Stimulated activated CD4-positive, alpha-beta T cell treated with anti-CD3 and anti-CD28 coated beads, Interleukin-4, amount 100 ng/mL, for 4 hours (primary cell): ENCODE results near the gene GIMAP1.

Experiments
- DNase-seq, 2 experiments: peaks; one replicate each; pipeline ENCODE4 v3.0.0-alpha.2; 2020

The GIMAP1 gene

GRCh38 chr7:150753239-150753638 lies 36.8 kb downstream of the GIMAP1 start:
- no peak for DNase-seq

GRCh38 chr7:150753826-150754603 lies 37.6 kb downstream of the GIMAP1 start:
- DNase-seq = no peak

DNA sequence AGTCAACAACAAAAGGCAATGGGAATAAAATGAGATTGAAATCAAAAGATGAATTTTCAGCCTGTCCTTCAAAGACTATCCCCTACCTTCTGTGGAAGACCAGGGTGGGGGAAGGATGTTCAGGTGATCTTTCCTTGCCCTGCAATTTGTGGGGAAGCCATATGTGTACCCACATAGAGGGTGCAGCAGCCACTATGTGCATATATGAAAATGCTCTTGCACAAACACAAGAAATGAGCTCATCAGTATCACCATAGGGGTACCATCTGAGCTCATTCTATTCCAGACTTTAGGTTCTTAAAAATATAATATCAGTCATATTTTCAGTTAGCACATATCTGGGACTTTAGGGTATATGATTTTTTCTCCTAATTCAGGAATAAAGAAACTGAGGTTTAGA lies 38.5 kb downstream of the GIMAP1 start:
- no peak for DNase-seq

GRCh38 chr7:150755473-150756099 lies 39.2 kb downstream of the GIMAP1 start:
- peak; percentile 40 to 79 for DNase-seq

GRCh38 chr7:150756166-150756565 lies 39.8 kb downstream of the GIMAP1 start:
- no peak for DNase-seq

DNA sequence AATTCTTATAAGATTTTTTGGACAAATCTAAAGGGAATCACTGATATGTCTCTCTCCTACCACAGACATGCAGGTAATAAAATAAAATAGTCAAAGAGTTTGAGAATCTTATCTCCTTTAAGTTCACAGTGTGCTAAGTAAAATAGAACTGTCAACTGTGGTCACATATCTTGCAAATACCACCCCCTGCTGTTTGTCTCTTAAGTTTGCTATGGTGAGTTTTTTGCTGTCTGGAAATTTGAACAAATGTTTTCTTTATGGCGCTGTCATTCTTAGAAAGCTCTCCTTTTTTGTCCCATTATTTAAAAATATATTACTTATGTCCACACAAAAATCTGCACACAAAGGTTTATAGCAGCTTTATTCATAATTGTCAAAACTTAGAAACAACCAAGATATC lies 40.4 kb downstream of the GIMAP1 start:
- no peak for DNase-seq

DNA sequence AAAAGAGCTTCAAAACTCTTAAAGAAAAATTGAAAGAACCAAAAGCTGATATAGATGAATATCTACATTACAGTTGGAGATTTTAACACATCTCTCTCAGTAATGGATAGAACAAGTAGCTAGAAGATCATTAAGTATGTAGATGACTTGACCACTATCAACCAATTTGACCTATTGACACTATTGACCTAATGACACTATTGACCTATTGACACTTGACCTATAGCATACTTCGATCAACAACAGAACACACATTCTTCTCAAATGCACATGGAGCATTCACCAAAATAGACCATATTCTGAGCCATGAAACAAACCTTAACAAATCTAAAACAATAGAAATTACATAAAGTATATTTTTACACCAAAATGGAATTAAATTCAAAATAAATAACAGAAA lies 43.1 kb downstream of the GIMAP1 start:
- DNase-seq = no peak

DNA sequence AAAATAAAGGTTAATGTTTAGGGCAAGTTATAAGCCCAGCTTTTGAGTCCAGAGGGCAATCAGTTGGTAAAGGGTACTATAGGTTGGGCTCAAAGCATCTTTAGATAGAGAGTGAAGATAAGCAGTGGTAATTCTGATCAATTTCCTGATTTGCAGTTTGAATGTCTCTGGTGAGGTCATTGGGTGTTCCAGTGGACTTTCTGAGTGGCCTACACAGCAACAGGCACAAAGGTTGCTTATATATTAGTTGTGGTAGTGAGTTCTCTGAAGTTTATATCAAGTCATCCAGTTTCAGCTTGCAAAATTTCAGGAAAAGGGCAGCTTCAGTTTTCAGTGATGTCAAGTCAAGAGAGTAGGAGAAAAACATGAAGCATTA lies 49.9 kb downstream of the GIMAP1 start:
- DNase-seq = no peak

DNA sequence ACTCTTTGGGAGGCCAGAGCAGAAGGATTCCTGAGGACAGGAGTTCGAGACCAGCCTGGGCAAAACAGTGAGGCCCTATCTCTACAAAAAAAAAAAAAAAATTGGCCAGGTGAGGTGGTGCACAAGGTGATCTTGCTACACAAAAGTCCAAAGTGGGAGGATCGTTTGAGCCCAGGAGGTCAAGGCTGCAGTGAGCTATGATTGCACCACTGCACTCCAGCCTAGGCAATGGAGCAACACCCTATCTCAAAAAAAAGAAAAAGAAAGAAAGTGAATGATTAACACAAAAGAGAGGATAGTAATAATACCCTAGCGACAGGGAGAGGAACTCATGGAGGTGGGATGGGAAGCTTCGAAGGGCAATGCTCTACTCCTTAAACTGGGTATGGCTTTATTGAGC lies 53.4 kb downstream of the GIMAP1 start:
- no peak for DNase-seq
